Vagina (tissue), 2 donors: ENCODE data around the gene PARM1. TPM values are rescaled to one million over a fixed set of nuclear protein-coding genes. Genes with fewer than 3 reads are reported as not detected.

Experiments
- DNase-seq, 2 donors: peaks; one replicate each; pipeline ENCODE4 v3.0.0-alpha.2; 2017; ENCODE audit errors: extremely low spot score in 2 of 2
- H3K27ac ChIP-seq: fragments of 200-600 bp; sonication (generic); one replicate; pipeline ENCODE4 v1.5.1; 2019
- H3K27me3 ChIP-seq: fragments of 200-600 bp; sonication (generic); one replicate; pipeline ENCODE4 v1.5.1; 2019
- H3K36me3 ChIP-seq, 2 donors: fragments of 200-600 bp; sonication (generic); one replicate each; pipeline ENCODE4 v1.5.1; 2017 to 2019
- H3K4me1 ChIP-seq: fragments of 200-600 bp; sonication (generic); one replicate; pipeline ENCODE4 v1.5.1; 2019
- H3K4me3 ChIP-seq, 2 donors: fragments of 200-600 bp; sonication (generic); 1 replicate in 1 of 2; 2 replicates in 1 of 2; pipeline ENCODE4 v1.5.1; 2016 to 2019
- H3K9me3 ChIP-seq: fragments of 200-600 bp; sonication (generic); one replicate; pipeline ENCODE4 v1.5.1; 2019
- CTCF ChIP-seq, 3 experiments: fragments of 450-650 bp in 2 of 3; fragments of 200-600 bp in 1 of 3; sonication (generic) in 1 of 3; IDR thresholded peaks; one replicate each; pipeline ENCODE4 v1.5.1; 2017 to 2019; ENCODE audit warnings: antibody characterized with exemption in 3 of 3, mild to moderate bottlenecking in 2 of 3, moderate library complexity in 2 of 3
- POLR2A ChIP-seq, 2 donors: fragments of 450-650 bp; IDR thresholded peaks; one replicate each; pipeline ENCODE4 v1.6.1; 2017; ENCODE audit warnings: antibody characterized with exemption in 2 of 2, mild to moderate bottlenecking in 2 of 2, moderate library complexity in 2 of 2
- POLR2AphosphoS5 ChIP-seq, 2 donors: sonication (generic); formaldehyde crosslinking; IDR thresholded peaks; one replicate each; pipeline ENCODE4 v1.9.0; 2017; ENCODE audit warnings: antibody characterized with exemption in 2 of 2, mild to moderate bottlenecking in 2 of 2, low read depth in 1 of 2; ENCODE audit not compliant: insufficient read depth in 1 of 2
- intact Hi-C: fragments of 100-400 bp; cut with DNase I; formaldehyde crosslinking; loops from one replicate; pipeline ENCODE4 v1.15.1; 2023
- total RNA-seq: library from RNA; depleted of rRNA; stranded (reverse); fragments of >200 nt; gene quantifications from one replicate; pipeline ENCODE4 v1.2.3, GENCODE V29; 2016

PARM1 gene
- total RNA-seq, 1 donor from 2014 or later, result 26.3 TPM

- H3K27ac ChIP-seq, result no peak overlapping the region
- H3K4me1 ChIP-seq, result peaks cover 12% of the 10 kb centered on the region
- no peaks in the 10 kb centered on the region for H3K27me3 ChIP-seq
- intact Hi-C loops, result no loop called here
- H3K4me3 ChIP-seq, result no peak overlapping the region
- DNase-seq, result no peak
- TF ChIP-seq CTCF (IDR thresholded peaks at IDR 0.05) (no peak), POLR2AphosphoS5 (IDR thresholded peaks at IDR 0.05; ENCODE audit: insufficient read depth in 1 of 2, low read depth in 1 of 2) (no peak), POLR2A (IDR thresholded peaks at IDR 0.05) (no peak)
- no peaks in the 10 kb centered on the region for H3K36me3 ChIP-seq
- no peaks in the 10 kb centered on the region for H3K9me3 ChIP-seq
Measured at GRCh38 chr4:74970577-74970976, 37.7 kb downstream of the PARM1 start.

- no peak overlapping the region for H3K27ac ChIP-seq
- no peaks in the 10 kb centered on the region for H3K9me3 ChIP-seq
- no peaks in the 10 kb centered on the region for H3K36me3 ChIP-seq
- no peaks in the 10 kb centered on the region for H3K4me1 ChIP-seq
- DNase-seq, result no peak
- TF ChIP-seq CTCF (IDR thresholded peaks at IDR 0.05) (no peak), POLR2A (IDR thresholded peaks at IDR 0.05) (no peak), POLR2AphosphoS5 (IDR thresholded peaks at IDR 0.05; ENCODE audit: insufficient read depth in 1 of 2, low read depth in 1 of 2) (no peak)
- H3K4me3 ChIP-seq, result no peak overlapping the region
- no peaks in the 10 kb centered on the region for H3K27me3 ChIP-seq
- intact Hi-C loops, result no loop called here
Measured at GRCh38 chr4:74971862-74972261, 38.9 kb downstream of the PARM1 start.

DNA sequence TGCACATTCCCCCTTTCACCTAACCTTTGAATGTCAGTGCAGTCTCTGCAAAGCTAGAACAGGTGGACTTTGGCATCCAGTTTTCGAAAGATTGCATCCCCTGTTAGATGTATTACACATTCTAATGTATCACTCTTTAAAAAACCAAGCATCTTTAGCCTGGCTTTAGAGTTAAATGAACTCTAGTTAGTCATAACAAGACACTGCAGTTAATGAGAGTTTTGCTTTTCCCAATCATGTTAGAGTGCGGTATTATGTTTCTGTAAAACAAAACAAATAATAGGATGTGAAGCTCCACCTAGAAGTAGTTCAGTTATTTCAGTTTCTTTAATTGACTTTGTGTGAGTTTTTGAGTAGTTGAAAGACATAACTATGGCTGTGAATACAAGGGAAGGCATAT lies 42.2 kb downstream of the PARM1 start:
- no peaks in the 10 kb centered on the region for H3K9me3 ChIP-seq
- no peak for DNase-seq
- no peak overlapping the region for H3K4me3 ChIP-seq
- no peaks in the 10 kb centered on the region for H3K36me3 ChIP-seq
- no peaks in the 10 kb centered on the region for H3K27me3 ChIP-seq
- intact Hi-C loops, result no loop called here
- no peaks in the 10 kb centered on the region for H3K4me1 ChIP-seq
- TF ChIP-seq CTCF (IDR thresholded peaks at IDR 0.05) (no peak), POLR2A (IDR thresholded peaks at IDR 0.05) (no peak), POLR2AphosphoS5 (IDR thresholded peaks at IDR 0.05; ENCODE audit: insufficient read depth in 1 of 2, low read depth in 1 of 2) (no peak)
- H3K27ac ChIP-seq, result no peak overlapping the region

- H3K36me3 ChIP-seq, result no peaks in the 10 kb centered on the region
- no peak for DNase-seq
- TF ChIP-seq CTCF (IDR thresholded peaks at IDR 0.05), result no peak
- TF ChIP-seq POLR2A (IDR thresholded peaks at IDR 0.05), result no peak
- TF ChIP-seq POLR2AphosphoS5 (IDR thresholded peaks at IDR 0.05; ENCODE audit: insufficient read depth in 1 of 2, low read depth in 1 of 2), result no peak
- H3K4me1 ChIP-seq, result no peaks in the 10 kb centered on the region
- intact Hi-C loops, result no loop called here
- no peaks in the 10 kb centered on the region for H3K27me3 ChIP-seq
- H3K27ac ChIP-seq, result no peak overlapping the region
- H3K4me3 ChIP-seq, result no peak overlapping the region
- no peaks in the 10 kb centered on the region for H3K9me3 ChIP-seq
Measured at GRCh38 chr4:74975848-74976824, 43.2 kb downstream of the PARM1 start.
